GM21423 (cell line): ENCODE results near the gene PKP3.
"Not testable (repeated sequence)": the region's sequence is repeated elsewhere in the genome, so short reads cannot be mapped to it uniquely, and the experiment has no call there.

Experiments used
- ATAC-seq: cut with Tn5 transposase; IDR thresholded peaks from one replicate; pipeline ENCODE4 v1.9.1; 2021; ENCODE audit warnings: mild to moderate bottlenecking, moderate library complexity; ENCODE audit not compliant: unreplicated experiment

PKP3 gene

GRCh38 chr11:394858-395655, 1.0 kb downstream of the PKP3 start:
- no peak for ATAC-seq

- ATAC-seq = no peak
These were observed 1.9 kb downstream of the PKP3 start for GRCh38 chr11:395866-396265.

DNA sequence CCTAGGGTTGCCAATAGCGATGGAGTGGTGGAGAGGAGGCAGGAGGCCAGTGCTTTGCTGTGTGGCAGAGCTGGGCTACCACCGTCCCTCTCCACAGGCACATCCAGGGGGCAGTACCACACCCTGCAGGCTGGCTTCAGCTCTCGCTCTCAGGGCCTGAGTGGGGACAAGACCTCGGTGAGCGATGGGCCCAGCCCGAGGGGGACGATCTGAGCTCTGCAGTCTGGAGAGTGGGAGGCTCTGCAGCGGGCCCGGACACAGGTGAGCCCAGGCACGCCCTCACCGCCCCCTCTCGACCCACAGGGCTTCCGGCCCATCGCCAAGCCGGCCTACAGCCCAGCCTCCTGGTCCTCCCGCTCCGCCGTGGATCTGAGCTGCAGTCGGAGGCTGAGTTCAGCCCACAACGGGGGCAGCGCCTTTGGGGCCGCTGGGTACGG, 2.5 kb downstream of the PKP3 start:
- ATAC-seq = no peak

GRCh38 chr11:396948-397548, 3.0 kb downstream of the PKP3 start:
- no peak for ATAC-seq

DNA sequence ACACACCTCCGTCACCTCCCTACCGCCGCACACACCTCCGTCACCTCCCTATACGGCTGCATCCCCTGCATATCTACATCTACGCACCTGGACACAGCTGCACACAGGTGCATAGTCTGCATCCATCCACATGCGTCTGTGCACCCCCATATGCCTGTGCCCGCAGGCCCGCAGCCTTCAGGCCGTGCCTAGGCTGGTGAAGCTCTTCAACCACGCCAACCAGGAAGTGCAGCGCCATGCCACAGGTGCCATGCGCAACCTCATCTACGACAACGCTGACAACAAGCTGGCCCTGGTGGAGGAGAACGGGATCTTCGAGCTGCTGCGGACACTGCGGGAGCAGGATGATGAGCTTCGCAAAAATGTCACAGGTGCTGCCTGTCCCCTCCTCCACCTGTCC, 4.8 kb downstream of the PKP3 start:
- ATAC-seq = no peak

DNA sequence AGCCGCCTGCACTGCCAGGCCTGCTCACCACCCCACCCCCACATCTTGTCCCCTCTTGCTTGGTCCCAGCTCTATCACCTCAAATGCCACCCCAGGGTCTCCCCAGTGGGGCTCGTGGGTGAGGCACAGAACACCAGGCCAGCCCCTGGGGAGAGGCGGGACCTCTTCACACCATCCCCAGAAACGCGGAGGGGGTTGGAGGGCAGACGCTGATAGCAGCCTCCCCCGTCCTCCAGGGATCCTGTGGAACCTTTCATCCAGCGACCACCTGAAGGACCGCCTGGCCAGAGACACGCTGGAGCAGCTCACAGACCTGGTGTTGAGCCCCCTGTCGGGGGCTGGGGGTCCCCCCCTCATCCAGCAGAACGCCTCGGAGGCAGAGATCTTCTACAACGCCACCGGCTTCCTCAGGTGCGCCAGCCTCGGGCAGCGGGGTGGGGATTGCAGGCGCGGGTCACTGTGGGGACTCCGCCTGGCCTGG, 5.8 kb downstream of the PKP3 start:
- no peak for ATAC-seq

GRCh38 chr11:400241-400689, 6.3 kb downstream of the PKP3 start:
- ATAC-seq = no peak

- ATAC-seq = not testable (repeated sequence)
These were observed 7.2 kb downstream of the PKP3 start for GRCh38 chr11:401196-401595.

DNA sequence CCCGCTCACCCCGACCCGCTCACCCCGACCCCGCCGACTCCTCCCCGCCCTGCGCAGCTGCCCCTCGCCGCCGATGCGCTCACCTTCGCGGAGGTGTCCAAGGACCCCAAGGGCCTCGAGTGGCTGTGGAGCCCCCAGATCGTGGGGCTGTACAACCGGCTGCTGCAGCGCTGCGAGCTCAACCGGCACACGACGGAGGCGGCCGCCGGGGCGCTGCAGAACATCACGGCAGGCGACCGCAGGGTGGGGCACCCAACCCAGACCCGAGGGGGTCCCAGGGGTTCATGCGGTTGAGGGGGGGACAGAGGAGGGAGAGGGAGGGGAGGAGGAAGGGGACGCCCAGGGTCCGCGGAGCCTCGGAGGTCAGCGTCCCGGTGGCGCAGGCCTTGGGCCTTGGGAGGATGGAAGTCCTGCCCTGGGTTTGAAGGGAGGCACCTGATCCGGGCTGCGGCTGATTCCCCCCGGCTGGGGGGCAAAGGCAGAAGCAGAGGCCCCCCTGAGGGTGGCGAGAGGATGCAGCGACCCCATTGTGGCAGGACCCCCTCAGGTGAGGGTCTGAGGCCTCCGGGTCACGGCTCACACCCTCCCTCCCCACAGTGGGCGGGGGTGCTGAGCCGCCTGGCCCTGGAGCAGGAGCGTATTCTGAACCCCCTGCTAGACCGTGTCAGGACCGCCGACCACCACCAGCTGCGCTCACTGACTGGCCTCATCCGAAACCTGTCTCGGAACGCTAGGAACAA, 9.2 kb downstream of the PKP3 start:
- no peak for ATAC-seq

DNA sequence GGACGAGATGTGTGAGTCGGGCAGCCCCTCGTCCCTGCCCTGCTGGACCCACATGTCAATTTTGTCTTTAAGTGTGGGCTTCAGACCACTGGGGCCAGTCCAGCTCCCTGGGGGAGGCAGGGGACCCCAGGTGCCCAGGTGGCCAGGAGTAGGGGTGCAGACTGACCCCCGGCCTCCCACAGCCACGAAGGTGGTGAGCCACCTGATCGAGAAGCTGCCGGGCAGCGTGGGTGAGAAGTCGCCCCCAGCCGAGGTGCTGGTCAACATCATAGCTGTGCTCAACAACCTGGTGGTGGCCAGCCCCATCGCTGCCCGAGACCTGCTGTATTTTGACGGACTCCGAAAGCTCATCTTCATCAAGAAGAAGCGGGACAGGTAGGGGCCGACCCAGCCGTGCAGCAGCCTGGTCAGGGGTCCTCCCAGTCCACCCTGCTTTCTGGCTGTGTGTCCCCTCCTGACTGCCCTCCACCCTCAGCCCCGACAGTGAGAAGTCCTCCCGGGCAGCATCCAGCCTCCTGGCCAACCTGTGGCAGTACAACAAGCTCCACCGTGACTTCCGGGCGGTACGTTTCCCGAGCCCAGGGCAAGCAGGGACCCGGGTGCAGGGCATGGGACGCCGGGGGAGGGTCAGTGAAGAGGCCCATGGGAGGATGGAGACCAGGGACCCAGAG, 9.9 kb downstream of the PKP3 start:
- no peak for ATAC-seq

GRCh38 chr11:404551-405264, 10.7 kb downstream of the PKP3 start:
- ATAC-seq = no peak

GRCh38 chr11:405323-405953, 11.4 kb downstream of the PKP3 start:
- no peak for ATAC-seq

DNA sequence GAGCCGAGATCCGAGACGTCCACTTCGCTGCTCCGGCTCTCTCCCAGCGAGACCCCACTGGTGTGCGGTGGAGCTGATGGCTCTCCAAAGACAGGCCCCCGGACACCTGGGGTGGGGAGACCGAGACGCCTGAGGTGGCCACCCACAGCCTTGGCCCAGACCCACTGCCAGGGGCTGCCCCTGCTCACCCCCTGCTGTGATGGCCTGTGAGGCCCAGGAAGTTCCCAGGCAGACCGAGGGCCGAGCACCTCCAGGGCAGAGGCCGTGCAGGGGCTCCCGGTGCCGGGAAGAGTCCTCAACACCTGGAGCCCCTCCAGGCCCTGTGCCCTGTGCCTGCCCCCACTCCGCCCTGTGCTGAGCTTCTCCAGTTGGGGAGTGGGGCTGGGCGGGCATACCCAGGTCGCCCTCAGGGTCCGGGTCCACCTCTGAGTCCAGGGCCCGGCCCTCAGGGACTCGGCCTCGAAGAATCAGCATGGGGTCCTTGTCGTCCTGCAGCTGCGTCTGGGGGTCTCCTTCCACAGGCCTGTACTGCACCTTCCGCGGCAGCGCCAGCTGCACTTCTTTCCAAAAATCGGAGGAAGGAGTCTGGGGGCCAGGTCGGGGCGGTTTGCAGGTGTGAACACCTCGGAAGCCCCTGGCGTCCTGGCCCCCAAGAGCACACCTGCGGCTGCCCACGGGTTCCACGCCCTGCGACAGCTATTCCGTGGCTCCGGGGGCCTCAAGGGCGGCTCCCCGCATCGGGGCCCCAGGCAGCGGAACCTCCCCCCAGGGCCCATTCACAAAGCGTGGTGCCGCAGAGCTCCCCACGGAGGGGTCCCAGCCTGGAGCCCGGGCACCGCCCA, 12.2 kb downstream of the PKP3 start:
- ATAC-seq = no peak

- ATAC-seq = peak; percentile 79
These were observed 13.0 kb downstream of the PKP3 start for GRCh38 chr11:406796-407650.

- ATAC-seq = no peak
These were observed 13.7 kb downstream of the PKP3 start for GRCh38 chr11:407651-408123.

GRCh38 chr11:408154-409007, 14.4 kb downstream of the PKP3 start:
- no peak for ATAC-seq

GRCh38 chr11:409008-409599, 15.1 kb downstream of the PKP3 start:
- ATAC-seq = no peak
